ENCODE data around the gene GRB10.

DNA sequence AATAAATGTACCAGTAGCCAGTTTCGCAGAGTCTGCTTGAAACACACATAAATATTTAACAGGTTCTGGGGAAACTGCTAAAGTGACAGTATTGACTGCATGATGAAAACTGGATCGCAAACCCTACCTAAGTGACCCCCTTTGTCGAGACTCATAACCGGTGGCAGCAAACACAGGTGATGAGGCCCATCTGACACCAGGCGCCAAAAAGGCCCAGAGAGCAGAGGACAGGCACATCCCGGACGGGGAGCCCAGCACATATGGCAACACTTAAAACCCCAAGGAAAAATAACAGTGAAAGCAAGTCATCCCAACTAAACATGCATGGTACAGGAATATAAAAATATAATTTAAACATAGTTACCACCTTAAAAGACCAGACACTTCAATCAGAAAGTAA lies 62.4 kb downstream of the GRB10 start:
- TF ChIP-seq, protein P1, sequence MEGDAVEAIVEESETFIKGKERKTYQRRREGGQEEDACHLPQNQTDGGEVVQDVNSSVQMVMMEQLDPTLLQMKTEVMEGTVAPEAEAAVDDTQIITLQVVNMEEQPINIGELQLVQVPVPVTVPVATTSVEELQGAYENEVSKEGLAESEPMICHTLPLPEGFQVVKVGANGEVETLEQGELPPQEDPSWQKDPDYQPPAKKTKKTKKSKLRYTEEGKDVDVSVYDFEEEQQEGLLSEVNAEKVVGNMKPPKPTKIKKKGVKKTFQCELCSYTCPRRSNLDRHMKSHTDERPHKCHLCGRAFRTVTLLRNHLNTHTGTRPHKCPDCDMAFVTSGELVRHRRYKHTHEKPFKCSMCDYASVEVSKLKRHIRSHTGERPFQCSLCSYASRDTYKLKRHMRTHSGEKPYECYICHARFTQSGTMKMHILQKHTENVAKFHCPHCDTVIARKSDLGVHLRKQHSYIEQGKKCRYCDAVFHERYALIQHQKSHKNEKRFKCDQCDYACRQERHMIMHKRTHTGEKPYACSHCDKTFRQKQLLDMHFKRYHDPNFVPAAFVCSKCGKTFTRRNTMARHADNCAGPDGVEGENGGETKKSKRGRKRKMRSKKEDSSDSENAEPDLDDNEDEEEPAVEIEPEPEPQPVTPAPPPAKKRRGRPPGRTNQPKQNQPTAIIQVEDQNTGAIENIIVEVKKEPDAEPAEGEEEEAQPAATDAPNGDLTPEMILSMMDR (IDR thresholded peaks at IDR 0.05) = no peak
- no peak for TF ChIP-seq POLR2AphosphoS5 (IDR thresholded peaks at IDR 0.05; ENCODE audit: low read depth, low read length)
